Body of pancreas (tissue), 4 donors: ENCODE data around the gene LSM4.

Experiments used
- CTCF ChIP-seq, 7 experiments: fragments of 450-650 bp in 4 of 7; fragments of 200-600 bp in 3 of 7; sonication (generic) in 3 of 7; IDR thresholded peaks; one replicate each; pipeline ENCODE4 v1.5.1; 2016 to 2019; ENCODE audit warnings: antibody characterized with exemption in 7 of 7
- POLR2A ChIP-seq, 3 donors: fragments of 450-650 bp; IDR thresholded peaks; one replicate each; pipeline ENCODE4 v1.6.1; 2016; ENCODE audit warnings: antibody characterized with exemption in 3 of 3, mild to moderate bottlenecking in 2 of 3

GRCh38 chr19:18298601-18299000 is 24.3 kb downstream of the LSM4 start:
- no peak for TF ChIP-seq CTCF (IDR thresholded peaks at IDR 0.05)
- no peak for TF ChIP-seq POLR2A (IDR thresholded peaks at IDR 0.05)
